Measurements from ENCODE around the gene STOML3. TPM values are rescaled to one million over a fixed set of nuclear protein-coding genes. Genes with fewer than 3 reads are reported as not detected.

STOML3 gene
- polyA plus RNA-seq, 3 donors from 2014 or later = not detected

DNA sequence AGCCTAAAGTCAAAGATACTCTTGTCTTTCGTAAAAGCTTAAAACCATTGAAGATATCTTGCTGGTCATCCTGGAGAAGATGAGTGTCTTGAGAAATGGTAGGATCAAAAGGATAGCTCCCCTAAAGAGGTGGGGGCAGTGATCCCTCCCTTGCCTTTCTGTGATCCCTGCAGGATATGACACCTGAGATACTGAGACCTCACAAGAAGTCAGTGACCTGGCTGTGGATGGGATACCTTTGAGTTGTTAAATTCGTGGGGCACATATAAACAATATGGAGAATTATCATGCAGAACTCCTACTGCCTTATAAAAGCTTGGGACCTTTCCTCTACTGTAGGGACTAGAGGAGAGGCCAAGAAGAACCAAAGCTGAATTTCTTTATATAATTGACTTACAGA is 21.4 kb downstream of the STOML3 start:
- no peak for DNase-seq
- peaks cover 0 to 2% (median 2%) of the 10 kb centered on the region in 3 donors for H3K27me3 Mint-ChIP-seq (ENCODE audit: low read depth in 3 of 3)

DNA sequence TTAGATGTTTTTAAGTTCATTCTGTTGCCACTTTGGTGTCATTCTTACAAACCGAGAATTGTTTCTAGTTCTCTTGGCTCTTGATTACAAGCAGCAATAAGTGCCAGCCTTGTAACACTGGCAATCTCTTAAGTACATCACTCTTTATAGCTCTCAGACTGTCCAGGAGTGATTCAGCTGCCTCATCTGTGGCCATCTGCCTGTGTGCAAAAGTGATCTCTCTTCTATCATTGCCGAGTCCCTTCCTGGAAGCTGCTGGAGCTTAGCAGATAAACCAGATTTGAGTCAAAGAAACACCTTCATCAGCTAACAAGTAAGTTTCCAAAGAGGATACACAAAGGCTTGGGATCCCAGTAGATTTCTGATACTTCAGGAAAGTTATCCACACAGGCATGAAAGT is 23.2 kb downstream of the STOML3 start:
- no peak overlapping the region for H3K27ac Mint-ChIP-seq
- no peak for DNase-seq
- no peaks in the 10 kb centered on the region for H3K9me3 Mint-ChIP-seq
- H3K27me3 Mint-ChIP-seq (ENCODE audit: low read depth in 3 of 3) = peaks cover 0 to 2% (median 0%) of the 10 kb centered on the region in 3 donors
- no peaks in the 10 kb centered on the region for H3K36me3 Mint-ChIP-seq
- no peaks in the 10 kb centered on the region for H3K4me1 Mint-ChIP-seq
- no peak overlapping the region for H3K4me3 Mint-ChIP-seq

More for the DNA sequence above, 21.4 kb downstream of the STOML3 start:
- Mint-ChIP-seq H3K27ac (no peak overlapping the region), H3K4me1 (no peaks in the 10 kb centered on the region), H3K4me3 (no peak overlapping the region), H3K36me3 (no peaks in the 10 kb centered on the region), H3K9me3 (no peaks in the 10 kb centered on the region)

DNA sequence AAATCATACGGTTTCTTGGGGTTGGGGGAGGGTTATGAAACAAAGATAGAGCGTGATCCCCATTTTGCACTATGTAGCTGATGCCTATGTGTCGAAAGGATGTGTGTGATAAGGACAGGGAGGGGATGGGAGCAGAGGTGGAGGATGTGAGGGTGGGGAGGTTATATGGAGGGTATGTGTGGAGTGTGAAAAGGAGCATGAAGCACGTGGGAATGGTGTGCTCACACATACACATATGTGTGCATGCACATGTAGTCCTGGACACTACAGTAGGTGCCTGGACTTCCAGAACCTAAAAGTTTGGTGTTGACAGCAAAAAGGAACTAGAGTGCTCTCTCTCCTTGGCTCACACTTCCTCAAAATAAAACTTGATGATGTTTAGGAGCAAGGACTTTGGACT is 25.4 kb downstream of the STOML3 start:
- Mint-ChIP-seq H3K27ac (no peak overlapping the region), H3K4me1 (no peaks in the 10 kb centered on the region), H3K9me3 (no peaks in the 10 kb centered on the region), H3K27me3 (ENCODE audit: low read depth in 3 of 3) (no peaks in the 10 kb centered on the region), H3K36me3 (no peaks in the 10 kb centered on the region), H3K4me3 (no peak overlapping the region)
- DNase-seq = no peak

DNA sequence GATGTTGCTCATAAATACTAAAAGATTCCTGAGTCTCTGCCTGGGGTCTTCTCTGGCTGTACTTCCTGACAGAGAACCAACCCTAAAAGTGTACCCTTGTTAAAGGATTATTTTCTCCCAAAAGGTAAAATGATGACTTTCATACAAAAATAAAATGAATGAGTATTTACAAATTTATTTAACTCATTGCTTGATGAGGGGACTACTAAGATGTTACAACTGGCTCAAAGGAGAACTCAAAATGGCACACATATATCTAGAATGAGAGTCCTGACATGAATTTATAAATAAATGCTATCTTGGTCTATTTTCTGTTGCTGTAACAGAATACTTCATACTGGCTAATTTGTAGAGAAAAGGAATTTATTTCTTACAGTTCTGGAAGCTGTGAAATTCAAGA is 30.5 kb downstream of the STOML3 start:
- no peak overlapping the region for H3K4me3 Mint-ChIP-seq
- no peak for DNase-seq
- no peaks in the 10 kb centered on the region for H3K36me3 Mint-ChIP-seq
- peaks cover 0 to 2% (median 0%) of the 10 kb centered on the region in 6 donors for H3K9me3 Mint-ChIP-seq
- H3K27ac Mint-ChIP-seq = no peak overlapping the region
- H3K27me3 Mint-ChIP-seq (ENCODE audit: low read depth in 3 of 3) = no peaks in the 10 kb centered on the region
- H3K4me1 Mint-ChIP-seq = no peaks in the 10 kb centered on the region

DNA sequence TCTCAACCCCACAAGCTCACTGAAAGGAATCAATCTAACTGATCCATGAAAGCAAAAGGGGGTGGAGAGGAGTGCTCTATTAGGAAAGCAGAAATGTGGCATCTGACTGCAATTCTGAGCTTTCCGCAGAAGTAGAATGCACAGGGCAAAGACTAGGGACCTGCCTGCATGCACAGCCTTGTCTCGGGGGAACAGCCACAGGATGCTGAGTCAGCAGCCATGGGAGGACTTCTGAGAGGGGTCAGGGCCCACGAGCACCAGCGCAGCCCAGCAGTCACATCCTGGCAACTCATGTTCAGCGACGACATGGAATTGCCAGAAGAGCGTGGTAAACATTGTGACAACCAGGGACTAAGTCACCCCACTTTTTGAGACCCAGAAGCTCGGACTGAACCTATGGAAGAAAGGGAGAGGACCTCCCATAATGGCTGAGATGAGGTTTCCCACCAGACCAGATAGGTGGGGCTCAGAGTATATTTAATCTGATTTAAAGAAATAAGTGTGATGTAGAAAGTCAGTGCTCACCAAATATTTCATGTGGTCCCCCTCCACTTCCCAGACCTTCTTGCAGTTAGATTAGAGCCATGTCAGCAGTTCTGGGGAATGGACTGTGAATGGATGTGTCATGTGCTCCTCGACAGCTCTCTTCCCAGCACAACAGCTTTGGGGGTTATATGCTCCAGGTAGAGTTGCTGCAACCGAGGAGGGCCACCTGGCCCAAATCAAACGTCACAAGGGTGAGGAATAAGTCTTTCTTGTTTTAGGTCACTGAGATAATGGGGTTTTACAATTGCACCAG is 32.6 kb downstream of the STOML3 start:
- no peaks in the 10 kb centered on the region for H3K36me3 Mint-ChIP-seq
- H3K27ac Mint-ChIP-seq = no peak overlapping the region
- DNase-seq = no peak
- no peaks in the 10 kb centered on the region for H3K4me1 Mint-ChIP-seq
- no peaks in the 10 kb centered on the region for H3K27me3 Mint-ChIP-seq (ENCODE audit: low read depth in 3 of 3)
- peaks cover 0 to 6% (median 0%) of the 10 kb centered on the region in 6 donors for H3K9me3 Mint-ChIP-seq
- no peak overlapping the region for H3K4me3 Mint-ChIP-seq

DNA sequence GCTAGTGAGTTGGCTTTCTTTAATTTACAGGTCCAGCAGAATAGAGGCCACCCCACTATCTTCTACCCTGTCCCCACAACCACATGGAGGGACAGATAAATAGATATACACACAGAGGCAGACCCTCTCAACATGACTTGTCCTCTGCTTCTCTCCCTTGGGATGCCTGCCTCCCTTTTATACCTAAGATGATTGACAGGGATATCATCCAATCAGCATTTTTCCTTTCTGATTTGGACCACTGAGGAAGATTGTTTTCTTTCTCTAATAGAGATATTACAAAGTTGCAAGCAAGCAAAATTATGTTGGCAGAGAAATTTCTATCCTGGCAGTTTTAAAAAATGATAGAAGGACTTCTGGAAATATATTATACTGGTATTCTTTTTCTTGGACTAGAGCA is 35.8 kb downstream of the STOML3 start:
- H3K9me3 Mint-ChIP-seq = peaks cover 0 to 6% (median 0%) of the 10 kb centered on the region in 6 donors
- no peaks in the 10 kb centered on the region for H3K4me1 Mint-ChIP-seq
- no peak overlapping the region for H3K4me3 Mint-ChIP-seq
- no peak overlapping the region for H3K27ac Mint-ChIP-seq
- no peaks in the 10 kb centered on the region for H3K27me3 Mint-ChIP-seq (ENCODE audit: low read depth in 3 of 3)
- no peaks in the 10 kb centered on the region for H3K36me3 Mint-ChIP-seq
- DNase-seq = no peak

DNA sequence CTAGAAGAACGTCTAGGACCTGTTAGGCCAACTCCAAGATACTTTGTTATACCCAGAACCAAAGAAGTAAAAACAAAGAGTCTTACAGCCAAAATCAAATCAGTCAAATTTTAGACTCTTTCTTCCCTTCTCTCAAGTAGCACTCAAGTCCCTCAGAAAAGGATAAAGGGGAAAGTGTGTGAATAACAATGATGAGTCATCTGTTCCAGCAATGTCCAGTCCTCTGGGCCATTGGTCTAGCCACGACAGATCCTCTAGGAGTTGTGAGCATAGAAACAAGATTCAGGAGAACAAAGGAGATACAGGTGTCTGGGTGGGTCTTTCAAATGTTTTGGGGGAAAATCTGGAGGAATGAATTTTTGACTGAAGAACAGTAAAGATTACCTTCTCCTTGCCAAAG is 36.3 kb downstream of the STOML3 start:
- Mint-ChIP-seq H3K4me3 (no peak overlapping the region), H3K27me3 (ENCODE audit: low read depth in 3 of 3) (no peaks in the 10 kb centered on the region), H3K9me3 (peaks cover 0 to 6% (median 0%) of the 10 kb centered on the region in 6 donors), H3K36me3 (no peaks in the 10 kb centered on the region), H3K4me1 (no peaks in the 10 kb centered on the region), H3K27ac (no peak overlapping the region)
- DNase-seq = no peak

DNA sequence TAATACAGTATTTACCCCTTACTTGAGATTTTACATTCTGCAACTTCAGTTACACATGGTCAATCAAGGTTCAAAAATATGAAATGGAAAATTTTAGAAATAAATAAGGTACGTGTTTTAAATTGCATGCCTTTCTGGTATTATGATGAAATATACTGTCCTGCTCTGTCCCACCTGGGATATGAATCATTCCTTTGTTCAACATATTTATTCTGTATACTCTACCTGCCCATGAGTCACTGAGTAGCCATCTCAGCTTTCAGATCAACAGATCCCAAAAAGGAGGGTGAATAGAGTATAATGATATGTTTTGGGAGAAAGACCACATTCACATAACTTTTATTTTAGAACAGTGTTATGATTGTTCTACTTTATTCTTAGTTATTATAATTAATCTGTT is 37.8 kb downstream of the STOML3 start:
- H3K9me3 Mint-ChIP-seq = peaks cover 0 to 6% (median 0%) of the 10 kb centered on the region in 6 donors
- DNase-seq = no peak
- no peak overlapping the region for H3K27ac Mint-ChIP-seq
- H3K36me3 Mint-ChIP-seq = no peaks in the 10 kb centered on the region
- H3K4me3 Mint-ChIP-seq = no peak overlapping the region
- no peaks in the 10 kb centered on the region for H3K4me1 Mint-ChIP-seq
- H3K27me3 Mint-ChIP-seq (ENCODE audit: low read depth in 3 of 3) = no peaks in the 10 kb centered on the region

DNA sequence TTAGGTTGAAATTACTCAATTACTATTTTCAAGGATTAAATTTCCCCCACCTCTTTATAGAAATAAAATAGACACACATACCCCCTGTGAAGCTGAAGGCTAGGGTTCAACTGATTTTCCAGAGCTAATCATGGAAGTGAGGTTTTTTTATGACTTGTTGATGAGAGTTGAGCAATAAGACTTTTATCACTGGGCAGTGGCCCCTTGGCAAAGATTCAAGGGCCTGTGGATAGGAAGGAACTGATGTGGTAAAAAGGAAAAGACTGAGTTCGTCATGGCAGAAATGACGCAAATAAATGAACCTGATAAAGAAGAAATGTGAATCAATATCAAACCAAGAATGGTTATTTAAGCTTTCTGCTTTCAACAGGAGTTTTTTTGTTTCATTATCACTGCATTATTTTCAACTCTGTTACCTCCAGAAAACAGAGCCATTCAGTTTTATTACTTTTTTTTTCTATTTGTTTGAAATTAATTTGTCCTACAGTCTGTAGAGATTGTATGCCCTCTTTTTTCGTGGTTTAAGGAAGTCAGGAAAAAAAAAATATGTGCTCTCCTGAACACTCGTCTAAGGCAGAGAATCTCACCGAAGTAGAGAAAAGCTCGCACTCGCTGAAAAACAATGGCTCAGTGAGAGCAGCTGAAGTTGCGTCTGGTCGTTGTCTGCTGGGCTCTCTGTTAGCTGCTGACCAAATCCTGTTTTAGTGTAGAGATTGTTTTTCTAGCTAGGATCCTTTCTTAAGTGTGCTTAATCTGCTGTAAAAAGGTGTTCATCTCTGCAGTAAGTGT is 38.9 kb downstream of the STOML3 start:
- Mint-ChIP-seq H3K4me1 (no peaks in the 10 kb centered on the region), H3K27me3 (ENCODE audit: low read depth in 3 of 3) (peaks cover 0 to 4% (median 2%) of the 10 kb centered on the region in 3 donors), H3K4me3 (no peak overlapping the region), H3K27ac (no peak overlapping the region), H3K36me3 (no peaks in the 10 kb centered on the region), H3K9me3 (peaks cover 0 to 4% (median 0%) of the 10 kb centered on the region in 6 donors)
- no peak for DNase-seq

DNA sequence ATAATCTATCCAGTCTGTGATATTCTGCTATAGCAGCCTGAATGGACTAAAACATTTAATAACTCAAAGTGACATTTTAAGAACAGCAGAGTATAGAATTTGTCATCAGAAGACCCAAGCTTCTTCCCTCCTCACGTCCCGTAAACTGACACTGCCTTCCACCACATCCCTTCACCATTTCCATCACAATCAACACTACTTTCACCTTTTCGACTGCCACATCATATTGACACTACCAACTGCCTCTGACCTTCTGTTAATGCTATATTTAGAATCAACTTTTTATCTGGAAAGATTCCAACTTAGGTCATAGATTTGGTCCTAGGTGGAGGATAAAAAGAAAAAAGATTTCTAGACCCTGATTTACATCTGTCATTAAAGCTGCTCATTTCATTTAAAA is 39.6 kb downstream of the STOML3 start:
- H3K4me3 Mint-ChIP-seq = no peak overlapping the region
- H3K4me1 Mint-ChIP-seq = no peaks in the 10 kb centered on the region
- peaks cover 0 to 4% (median 0%) of the 10 kb centered on the region in 6 donors for H3K9me3 Mint-ChIP-seq
- H3K36me3 Mint-ChIP-seq = no peaks in the 10 kb centered on the region
- DNase-seq = no peak
- no peak overlapping the region for H3K27ac Mint-ChIP-seq
- H3K27me3 Mint-ChIP-seq (ENCODE audit: low read depth in 3 of 3) = peaks cover 0 to 4% (median 2%) of the 10 kb centered on the region in 3 donors

DNA sequence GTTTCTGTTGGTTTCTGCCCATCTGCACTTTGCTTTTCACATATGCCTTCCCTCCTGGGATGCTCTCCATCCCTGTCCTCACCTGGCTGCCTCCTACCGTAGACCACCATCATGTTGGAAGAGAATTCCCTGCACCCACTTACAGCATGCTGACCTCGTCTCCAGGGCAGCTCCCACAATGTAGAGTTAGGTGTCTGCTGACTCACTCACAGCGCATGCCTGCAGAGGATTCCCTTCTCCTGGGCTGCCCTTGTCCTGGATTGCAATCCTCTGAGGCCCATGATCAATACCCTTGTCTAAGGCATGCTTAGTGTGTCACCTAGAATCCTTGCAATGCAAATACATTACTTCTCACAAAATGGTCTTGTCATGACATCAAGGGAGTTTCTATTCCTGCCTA is 43.6 kb downstream of the STOML3 start:
- H3K4me3 Mint-ChIP-seq = no peak overlapping the region
- no peaks in the 10 kb centered on the region for H3K4me1 Mint-ChIP-seq
- H3K36me3 Mint-ChIP-seq = no peaks in the 10 kb centered on the region
- peaks cover 0 to 4% (median 2%) of the 10 kb centered on the region in 3 donors for H3K27me3 Mint-ChIP-seq (ENCODE audit: low read depth in 3 of 3)
- DNase-seq = no peak
- H3K27ac Mint-ChIP-seq = no peak overlapping the region
- H3K9me3 Mint-ChIP-seq = no peaks in the 10 kb centered on the region

DNA sequence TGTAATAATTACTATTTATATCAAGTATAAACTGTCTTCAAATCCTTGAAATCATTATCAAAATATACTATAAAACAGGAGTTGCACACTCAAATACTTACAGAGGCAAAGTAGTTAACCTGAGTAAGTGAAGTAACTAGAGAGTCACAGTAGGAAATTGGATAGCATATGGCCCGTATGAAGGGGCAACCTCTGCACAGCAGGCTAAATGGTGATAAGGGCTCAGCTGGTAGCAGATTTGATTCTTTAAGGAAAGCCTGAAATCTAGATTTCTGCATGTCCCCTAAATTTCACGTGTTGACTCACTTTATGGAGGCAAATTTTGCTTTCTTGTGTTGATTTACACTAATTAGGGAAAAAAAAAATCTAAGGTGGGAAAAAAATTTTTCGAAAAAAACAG is 46.4 kb downstream of the STOML3 start:
- H3K9me3 Mint-ChIP-seq = no peaks in the 10 kb centered on the region
- no peaks in the 10 kb centered on the region for H3K4me1 Mint-ChIP-seq
- H3K4me3 Mint-ChIP-seq = no peak overlapping the region
- peaks cover 0 to 4% (median 3%) of the 10 kb centered on the region in 3 donors for H3K27me3 Mint-ChIP-seq (ENCODE audit: low read depth in 3 of 3)
- H3K27ac Mint-ChIP-seq = no peak overlapping the region
- DNase-seq = no peak
- no peaks in the 10 kb centered on the region for H3K36me3 Mint-ChIP-seq

DNA sequence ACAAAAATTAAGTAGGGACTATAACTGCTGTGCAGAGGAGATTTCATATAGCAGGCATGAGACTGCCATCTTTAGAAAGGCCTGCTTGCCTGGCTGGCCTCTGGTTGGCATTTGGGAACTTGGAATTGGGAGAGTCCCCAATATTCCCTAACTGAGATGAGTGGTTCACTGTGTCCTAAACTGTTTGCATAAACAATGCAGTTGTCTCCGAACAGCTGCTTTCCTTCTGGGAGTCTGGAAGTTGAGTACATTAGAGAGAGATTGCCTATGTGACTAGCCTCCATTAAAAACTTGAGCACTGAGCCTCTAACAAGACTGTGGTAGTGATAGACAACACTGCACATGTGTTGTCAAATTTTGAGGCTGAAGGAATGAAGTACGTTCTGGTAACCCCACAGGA is 47.4 kb downstream of the STOML3 start:
- H3K36me3 Mint-ChIP-seq = no peaks in the 10 kb centered on the region
- H3K9me3 Mint-ChIP-seq = no peaks in the 10 kb centered on the region
- peaks cover 0 to 4% (median 3%) of the 10 kb centered on the region in 3 donors for H3K27me3 Mint-ChIP-seq (ENCODE audit: low read depth in 3 of 3)
- H3K4me3 Mint-ChIP-seq = no peak overlapping the region
- DNase-seq = no peak
- H3K27ac Mint-ChIP-seq = no peak overlapping the region
- H3K4me1 Mint-ChIP-seq = no peaks in the 10 kb centered on the region

DNA sequence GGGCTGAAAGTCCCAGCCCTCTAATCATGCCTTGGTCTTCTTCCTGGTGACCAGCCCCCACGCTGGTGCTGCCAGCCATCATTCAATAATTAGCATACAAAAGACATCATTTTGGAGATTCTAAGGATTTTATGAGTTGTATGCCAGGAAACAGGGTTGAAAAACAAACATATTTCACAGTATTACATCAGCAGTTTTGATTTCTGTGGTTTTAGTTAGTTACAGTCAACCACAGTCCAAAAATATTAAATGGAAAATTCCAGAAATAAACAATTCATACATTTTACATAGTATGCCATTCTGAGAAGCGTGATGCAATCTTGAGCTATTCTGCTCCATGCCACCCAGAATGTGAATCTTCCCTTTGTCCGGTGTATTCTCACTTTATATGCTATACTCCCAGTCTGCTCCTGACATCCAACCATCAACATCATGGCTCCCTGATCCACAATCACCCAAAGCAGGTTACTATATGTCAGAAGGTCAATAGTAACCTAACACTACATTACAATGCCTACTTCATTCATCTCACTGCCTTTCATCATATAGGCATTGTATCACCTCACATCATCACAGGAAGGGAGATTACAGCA is 49.2 kb downstream of the STOML3 start:
- Mint-ChIP-seq H3K4me1 (no peaks in the 10 kb centered on the region), H3K9me3 (no peaks in the 10 kb centered on the region), H3K27me3 (ENCODE audit: low read depth in 3 of 3) (peaks cover 0 to 4% (median 0%) of the 10 kb centered on the region in 3 donors), H3K4me3 (no peak overlapping the region), H3K27ac (no peak overlapping the region), H3K36me3 (no peaks in the 10 kb centered on the region)
- no peak for DNase-seq

Data from immature natural killer cell (primary cell).